Thymus (tissue), 11 donors: ENCODE data around the gene BOLL. TPM values are rescaled to one million over a fixed set of nuclear protein-coding genes. Genes with fewer than 3 reads are reported as not detected.
"Not testable (repeated sequence)": the region's sequence is repeated elsewhere in the genome, so short reads cannot be mapped to it uniquely, and the experiment has no call there.

Experiments used
- DNase-seq, 9 donors: peaks; one replicate each; pipeline ENCODE4 v3.0.0-alpha.2; 2013; ENCODE audit warnings: low spot score in 9 of 9, low read depth in 6 of 9, missing footprints in 1 of 9
- H3K27ac ChIP-seq, 2 donors: one replicate each; pipeline ENCODE4 v1.5.1; 2013; ENCODE audit warnings: control low read depth in 1 of 2, low read depth in 1 of 2, low read length in 1 of 2, mild to moderate bottlenecking in 1 of 2, moderate library complexity in 1 of 2
- H3K27me3 ChIP-seq, 2 donors: one replicate each; pipeline ENCODE4 v1.5.1; 2013; ENCODE audit warnings: low read length in 1 of 2; ENCODE audit not compliant: control insufficient read depth in 2 of 2, insufficient read depth in 1 of 2
- H3K36me3 ChIP-seq, 2 donors: one replicate each; pipeline ENCODE4 v1.5.1; 2013; ENCODE audit warnings: low read length in 1 of 2, mild to moderate bottlenecking in 1 of 2, moderate library complexity in 1 of 2; ENCODE audit not compliant: control insufficient read depth in 2 of 2, insufficient read depth in 2 of 2
- H3K4me1 ChIP-seq, 2 donors: one replicate each; pipeline ENCODE4 v1.5.1; 2013; ENCODE audit warnings: low read length in 2 of 2; ENCODE audit not compliant: control insufficient read depth in 2 of 2, insufficient read depth in 2 of 2
- H3K4me3 ChIP-seq, 2 donors: one replicate each; pipeline ENCODE4 v1.5.1; 2013; ENCODE audit warnings: low read length in 2 of 2, control low read depth in 1 of 2, mild to moderate bottlenecking in 1 of 2
- H3K9me3 ChIP-seq, 2 donors: one replicate each; pipeline ENCODE4 v1.5.1; 2013; ENCODE audit warnings: low read length in 1 of 2, mild to moderate bottlenecking in 1 of 2; ENCODE audit not compliant: control insufficient read depth in 2 of 2, insufficient read depth in 1 of 2
- WGBS: extraction: QIAGEN DNeasy Blood & Tissue Kit; methylation state at CpG from one replicate; pipeline ENCODE4 v1.1.7; 2013; 5-methylcytosine and 5-hydroxymethylcytosine counted together
- polyA plus RNA-seq: library from polyadenylated mRNA; stranded (reverse); fragments of 200-250 nt; gene quantifications from one replicate; pipeline ENCODE4 v1.2.3, GENCODE V29; 2013
- total RNA-seq: library from RNA; stranded (reverse); fragments of 120-200 nt; gene quantifications from one replicate; pipeline ENCODE4 v1.2.4, GENCODE V29; 2013
- donor health status: healthy.

BOLL gene
- total and polyA plus RNA-seq, 2 donors, result 0.05 TPM; not detected in 1

GRCh38 chr2:197711578-197711977 is 73.5 kb downstream of the BOLL start:
- H3K27ac ChIP-seq, result no peak overlapping the region
- DNase-seq, result no peak
- H3K27me3 ChIP-seq, result no peaks in the 10 kb centered on the region
- peaks cover 0 to 13% of the 10 kb centered on the region in 2 donors for H3K36me3 ChIP-seq
- H3K4me3 ChIP-seq, result no peak overlapping the region
- H3K9me3 ChIP-seq, result no peaks in the 10 kb centered on the region
- H3K4me1 ChIP-seq, result peaks cover 4 to 11% of the 10 kb centered on the region in 2 donors

- DNase-seq, result no peak
- H3K27me3 ChIP-seq, result no peaks in the 10 kb centered on the region
These were observed 74.6 kb downstream of the BOLL start for GRCh38 chr2:197710424-197711042.

GRCh38 chr2:197709140-197709539 is 76.0 kb downstream of the BOLL start:
- not testable (repeated sequence) for DNase-seq, H3K27ac ChIP-seq, H3K27me3 ChIP-seq, H3K9me3 ChIP-seq, H3K4me3 ChIP-seq
- H3K4me1 ChIP-seq, result peaks cover 9 to 23% of the 10 kb centered on the region in 2 donors
- peaks cover 0 to 13% of the 10 kb centered on the region in 2 donors for H3K36me3 ChIP-seq
- 96% methylated on average over 7 of the region's 7 CpGs for WGBS

More at GRCh38 chr2:197710424-197711042, 74.6 kb downstream of the BOLL start:
- Histone ChIP-seq H3K36me3 (peaks cover 0 to 13% of the 10 kb centered on the region in 2 donors), H3K4me3 (no peak overlapping the region), H3K4me1 (peaks cover 9 to 21% of the 10 kb centered on the region in 2 donors), H3K27ac (no peak overlapping the region), H3K9me3 (no peaks in the 10 kb centered on the region)

- Histone ChIP-seq H3K27ac (no peak overlapping the region), H3K9me3 (peaks cover 0 to 1% of the 10 kb centered on the region in 2 donors), H3K36me3 (peaks cover 0 to 13% of the 10 kb centered on the region in 2 donors), H3K4me3 (no peak overlapping the region), H3K4me1 (peaks cover 9 to 25% of the 10 kb centered on the region in 2 donors), H3K27me3 (no peaks in the 10 kb centered on the region)
- DNase-seq, result no peak
- WGBS, result 75% methylated on average over 2 of the region's 2 CpGs
These were observed 76.8 kb downstream of the BOLL start for GRCh38 chr2:197708331-197708730.

- peak in 1 of 9 donors; percentile 55 for DNase-seq
- H3K27ac ChIP-seq, result no peak overlapping the region
- 24% methylated on average over 4 of the region's 4 CpGs for WGBS
- H3K27me3 ChIP-seq, result no peaks in the 10 kb centered on the region
- peaks cover 0 to 13% of the 10 kb centered on the region in 2 donors for H3K36me3 ChIP-seq
- H3K9me3 ChIP-seq, result peaks cover 0 to 1% of the 10 kb centered on the region in 2 donors
- H3K4me3 ChIP-seq, result peak overlapping the region in 1 of 2 donors; percentile 84
- H3K4me1 ChIP-seq, result peaks cover 9 to 25% of the 10 kb centered on the region in 2 donors
These were observed 77.6 kb downstream of the BOLL start for GRCh38 chr2:197707316-197708213.

- H3K4me3 ChIP-seq, result peak overlapping the region in 1 of 2 donors; percentile 84
- H3K36me3 ChIP-seq, result peaks cover 0 to 13% of the 10 kb centered on the region in 2 donors
- no peaks in the 10 kb centered on the region for H3K27me3 ChIP-seq
- WGBS, result 87% methylated on average over 5 of the region's 5 CpGs
- peaks cover 9 to 25% of the 10 kb centered on the region in 2 donors for H3K4me1 ChIP-seq
- no peak for DNase-seq
- peaks cover 0 to 1% of the 10 kb centered on the region in 2 donors for H3K9me3 ChIP-seq
- H3K27ac ChIP-seq, result no peak overlapping the region
These were observed 78.3 kb downstream of the BOLL start for GRCh38 chr2:197706839-197707207.

GRCh38 chr2:197705912-197706838 is 78.9 kb downstream of the BOLL start:
- peak in 2 of 9 donors; percentile 13 to 52 for DNase-seq
- peaks cover 0 to 7% of the 10 kb centered on the region in 2 donors for H3K36me3 ChIP-seq
- peak overlapping the region; percentile 84 for H3K4me3 ChIP-seq
- WGBS, result 23% methylated on average over 38 of the region's 38 CpGs
- peaks cover 9 to 25% of the 10 kb centered on the region in 2 donors for H3K4me1 ChIP-seq
- peak overlapping the region in 1 of 2 donors; percentile 75 for H3K27ac ChIP-seq
- H3K9me3 ChIP-seq, result peaks cover 0 to 1% of the 10 kb centered on the region in 2 donors
- no peaks in the 10 kb centered on the region for H3K27me3 ChIP-seq

GRCh38 chr2:197705121-197705911 is 79.8 kb downstream of the BOLL start, which contains the start of gene MARS2:
Gene MARS2 (plus strand): TSS chr2:197705369. CDS start chr2:197705406, 37 bp downstream.
- Histone ChIP-seq H3K27ac (peak within 1 kb of the TSS; percentile 92 to 96), H3K9me3 (peaks cover 0 to 1% of the 10 kb centered on the region in 2 donors), H3K4me3 (peak within 1 kb of the TSS; percentile 84), H3K27me3 (no peaks in the 10 kb centered on the region), H3K4me1 (peaks cover 9 to 27% of the 10 kb centered on the region in 2 donors), H3K36me3 (peaks cover 0 to 6% of the 10 kb centered on the region in 2 donors)
- WGBS, result under 1% methylated on average over 86 of the region's 86 CpGs
- DNase-seq, result peak in 8 of 9 donors; percentile 77 to 95 (median 87)
